Sigmoid colon (tissue), 7 donors: ENCODE data around the gene ZNF765. TPM values are rescaled to one million over a fixed set of nuclear protein-coding genes. Genes with fewer than 3 reads are reported as not detected.
"Not testable (repeated sequence)": the region's sequence is repeated elsewhere in the genome, so short reads cannot be mapped to it uniquely, and the experiment has no call there.

ENCODE experiments used
- DNase-seq: peaks from one replicate; pipeline ENCODE4 v3.0.0-alpha.2; 2019
- H3K27ac ChIP-seq, 4 donors: fragments of 200-600 bp; sonication (generic); one replicate each; pipeline ENCODE4 v1.5.1; 2016 to 2019; ENCODE audit warnings: mild to moderate bottlenecking in 1 of 4
- H3K27me3 ChIP-seq, 3 donors: fragments of 200-600 bp; sonication (generic); one replicate each; pipeline ENCODE4 v1.5.1; 2019; ENCODE audit warnings: mild to moderate bottlenecking in 1 of 3
- H3K36me3 ChIP-seq, 4 donors: fragments of 200-600 bp; sonication (generic); one replicate each; pipeline ENCODE4 v1.5.1; 2016 to 2019
- H3K4me1 ChIP-seq, 4 donors: fragments of 200-600 bp; sonication (generic); one replicate each; pipeline ENCODE4 v1.5.1; 2017 to 2019
- H3K4me3 ChIP-seq, 4 donors: fragments of 200-600 bp; sonication (generic); one replicate each; pipeline ENCODE4 v1.5.1; 2017 to 2019; ENCODE audit warnings: mild to moderate bottlenecking in 2 of 4, moderate library complexity in 1 of 4
- H3K9me3 ChIP-seq, 4 donors: fragments of 200-600 bp in 3 of 4; sonication (generic) in 3 of 4; one replicate each; pipeline versions ENCODE4 v1.5.1 to v1.6.1; 2013 to 2019
- EP300 ChIP-seq, 4 donors: sonication (generic); formaldehyde crosslinking; IDR thresholded peaks; one replicate each; pipeline ENCODE4 v1.6.1; 2017; ENCODE audit warnings: antibody characterized with exemption in 4 of 4
- POLR2A ChIP-seq, 2 donors: fragments of 450-650 bp; IDR thresholded peaks; one replicate each; pipeline ENCODE4 v1.6.1; 2016; ENCODE audit warnings: antibody characterized with exemption in 2 of 2, mild to moderate bottlenecking in 2 of 2, moderate library complexity in 2 of 2
- POLR2AphosphoS5 ChIP-seq, 4 donors: sonication (generic); formaldehyde crosslinking; IDR thresholded peaks; one replicate each; pipeline ENCODE4 v1.6.1; 2017; ENCODE audit warnings: antibody characterized with exemption in 4 of 4
- WGBS, 2 donors: extraction: QIAGEN DNeasy Blood & Tissue Kit; methylation state at CpG; one replicate each; pipeline ENCODE4 v1.1.7; 2013; 5-methylcytosine and 5-hydroxymethylcytosine counted together
- intact Hi-C: fragments of 100-400 bp; cut with DNase I; formaldehyde crosslinking; loops from one replicate; pipeline ENCODE4 v1.15.1; 2023
- polyA plus RNA-seq, 3 donors: library from polyadenylated mRNA; stranded (reverse); fragments of 200-250 nt; gene quantifications; one replicate each; pipeline ENCODE4 v1.2.3, GENCODE V29; 2013
- small RNA-seq, 3 donors: library from RNA; depleted of rRNA; stranded (forward); fragments of <200 nt; gene quantifications; one replicate each; pipeline ENCODE3, GENCODE V24; 2016
- total RNA-seq, 4 donors: library from RNA; depleted of rRNA; stranded (reverse); fragments of >200 nt; gene quantifications; one replicate each; pipeline ENCODE4 v1.1.0, GENCODE V29; 2016
- TF ChIP-seq, protein P1 (sequence below), 4 experiments: fragments of 450-650 bp in 3 of 4; fragments of 200-600 bp in 1 of 4; IDR thresholded peaks; one replicate each; pipeline ENCODE4 v1.5.1; 2016 to 2019; ENCODE audit warnings: antibody characterized with exemption in 4 of 4, mild to moderate bottlenecking in 3 of 4, moderate library complexity in 2 of 4
- donor health status: healthy with polysubstance abuse.
- donor health status: Bipolar disorder and iron deficiency.
- donor health status: healthy.

ZNF765 gene
- total and polyA plus RNA-seq, 7 donors: 3.5 to 13.0 (median 6.2) TPM

DNA sequence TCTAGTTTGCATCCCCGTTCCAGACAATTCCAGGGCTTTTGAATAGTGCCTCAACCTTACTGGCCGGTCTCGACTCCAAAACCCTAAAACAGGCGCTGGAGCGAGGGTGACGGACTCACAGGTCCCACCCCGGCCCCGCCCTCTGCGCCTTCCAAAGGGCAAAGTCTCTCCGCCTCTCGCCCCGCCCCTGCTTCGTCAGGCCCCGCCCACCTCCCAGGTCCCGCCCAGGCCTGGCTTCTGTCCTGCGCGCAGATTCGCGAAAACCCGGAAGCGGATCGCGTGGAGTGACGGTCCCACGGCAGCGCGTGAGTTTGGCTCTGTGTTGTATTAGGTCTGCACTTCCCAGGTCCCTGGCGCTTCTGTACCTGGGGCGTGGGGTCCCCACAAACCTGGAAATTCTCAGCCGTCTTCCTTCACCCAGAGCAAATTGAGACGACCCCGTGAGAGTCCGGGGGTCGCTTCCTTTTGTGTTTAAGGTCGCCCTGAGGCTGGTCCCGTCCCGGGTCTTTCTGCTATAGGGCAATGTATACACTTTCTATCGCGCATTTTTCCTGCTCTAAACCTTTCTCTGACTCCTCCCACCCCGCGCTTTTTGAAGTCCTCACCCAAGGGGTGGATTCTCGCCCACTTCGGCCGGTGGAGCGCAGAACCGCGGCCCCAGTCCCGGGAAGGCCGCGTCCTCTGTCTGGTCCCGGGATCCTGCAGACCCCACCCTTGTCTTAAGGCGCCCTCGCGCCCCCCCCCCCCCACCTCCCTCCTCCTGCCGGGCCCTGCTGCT lies 72.7 kb downstream of the ZNF765 start, which contains the start of gene ZNF813:
Gene ZNF813 (plus strand): TSS at position 249 of the 778 bp plus-strand sequence. CDS start 16,090 bp downstream, outside the sequence.
- peaks cover 0 to 7% (median 2%) of the 10 kb centered on the region in 4 donors for H3K9me3 ChIP-seq
- TF ChIP-seq POLR2AphosphoS5 (IDR thresholded peaks at IDR 0.05): peak; percentile 57 to 74 (median 72)
- TF ChIP-seq EP300 (IDR thresholded peaks at IDR 0.05): no peak
- WGBS, 2 donors: 0 to 1% methylated on average over 55 of the region's 55 CpGs
- H3K27ac ChIP-seq: peak within 1 kb of the TSS; percentile 74 to 79 (median 75)
- H3K27me3 ChIP-seq: peaks cover 0 to 27% (median 0%) of the 10 kb centered on the region in 3 donors
- DNase-seq: peak; percentile 97
- peaks cover 0 to 1% (median 0%) of the 10 kb centered on the region in 4 donors for H3K36me3 ChIP-seq
- intact Hi-C loops: loop anchor here (5.0 kb wide), 3 partner anchors 35 to 270 kb away; partner anchors contain the start of gene ZNF761
- peak within 1 kb of the TSS; percentile 71 to 80 (median 74) for H3K4me3 ChIP-seq
- peaks cover 0 to 15% (median 13%) of the 10 kb centered on the region in 4 donors for H3K4me1 ChIP-seq

DNA sequence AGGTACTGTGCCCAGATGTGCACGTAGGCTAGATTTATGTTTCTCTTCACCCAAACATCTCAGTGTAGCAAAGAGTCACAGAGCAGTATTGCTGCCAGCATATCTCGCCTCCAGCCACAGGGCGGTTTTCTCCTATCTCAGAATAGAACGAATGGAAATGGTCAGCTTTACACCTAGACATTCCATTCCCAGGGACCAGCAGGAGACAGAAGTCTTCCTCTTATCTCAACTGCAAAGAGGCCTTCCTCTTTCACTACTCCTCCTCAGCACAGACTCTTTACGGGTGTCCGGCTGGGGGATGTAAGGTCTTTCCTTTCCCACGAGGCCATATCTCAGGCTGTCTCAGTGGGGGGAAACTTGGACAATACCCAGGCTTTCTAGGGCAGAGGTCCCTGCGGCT lies 73.7 kb downstream of the ZNF765 start:
- H3K4me3 ChIP-seq: peak overlapping the region in 3 of 4 donors; percentile 72 to 80 (median 75)
- DNase-seq: not testable (repeated sequence)

DNA sequence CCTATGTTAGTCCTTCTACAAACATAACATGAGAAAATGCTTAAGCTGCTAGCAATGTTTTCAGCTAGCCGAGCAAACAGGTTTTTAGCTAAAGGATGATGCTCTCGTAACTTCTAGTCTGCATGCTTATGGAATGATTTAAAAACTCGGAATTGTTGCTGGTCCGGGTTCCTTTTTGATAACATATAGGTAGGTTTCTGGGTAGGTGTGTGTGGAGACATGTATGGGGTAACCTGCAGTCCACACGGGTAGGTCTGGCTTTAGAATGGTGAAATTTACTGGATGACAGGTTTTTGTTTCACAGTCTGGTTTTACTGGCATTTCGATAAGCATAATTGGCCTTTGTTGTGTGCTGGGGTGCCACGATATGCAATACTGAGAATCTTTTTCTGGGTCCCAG lies 77.0 kb downstream of the ZNF765 start:
- TF ChIP-seq POLR2A (IDR thresholded peaks at IDR 0.05) (no peak), POLR2AphosphoS5 (IDR thresholded peaks at IDR 0.05) (no peak), EP300 (IDR thresholded peaks at IDR 0.05) (no peak)
- TF ChIP-seq, protein P1, sequence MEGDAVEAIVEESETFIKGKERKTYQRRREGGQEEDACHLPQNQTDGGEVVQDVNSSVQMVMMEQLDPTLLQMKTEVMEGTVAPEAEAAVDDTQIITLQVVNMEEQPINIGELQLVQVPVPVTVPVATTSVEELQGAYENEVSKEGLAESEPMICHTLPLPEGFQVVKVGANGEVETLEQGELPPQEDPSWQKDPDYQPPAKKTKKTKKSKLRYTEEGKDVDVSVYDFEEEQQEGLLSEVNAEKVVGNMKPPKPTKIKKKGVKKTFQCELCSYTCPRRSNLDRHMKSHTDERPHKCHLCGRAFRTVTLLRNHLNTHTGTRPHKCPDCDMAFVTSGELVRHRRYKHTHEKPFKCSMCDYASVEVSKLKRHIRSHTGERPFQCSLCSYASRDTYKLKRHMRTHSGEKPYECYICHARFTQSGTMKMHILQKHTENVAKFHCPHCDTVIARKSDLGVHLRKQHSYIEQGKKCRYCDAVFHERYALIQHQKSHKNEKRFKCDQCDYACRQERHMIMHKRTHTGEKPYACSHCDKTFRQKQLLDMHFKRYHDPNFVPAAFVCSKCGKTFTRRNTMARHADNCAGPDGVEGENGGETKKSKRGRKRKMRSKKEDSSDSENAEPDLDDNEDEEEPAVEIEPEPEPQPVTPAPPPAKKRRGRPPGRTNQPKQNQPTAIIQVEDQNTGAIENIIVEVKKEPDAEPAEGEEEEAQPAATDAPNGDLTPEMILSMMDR (IDR thresholded peaks at IDR 0.05): no peak
- no peak for DNase-seq
- Histone ChIP-seq H3K4me3 (no peak overlapping the region), H3K4me1 (peaks cover 0 to 11% (median 9%) of the 10 kb centered on the region in 4 donors), H3K27ac (no peak overlapping the region), H3K9me3 (peaks cover 0 to 13% (median 0%) of the 10 kb centered on the region in 4 donors), H3K36me3 (peaks cover 0 to 12% (median 0%) of the 10 kb centered on the region in 4 donors), H3K27me3 (no peaks in the 10 kb centered on the region)
- intact Hi-C loops: no loop called here
- WGBS, 2 donors: 96% methylated on average over 7 of the region's 7 CpGs

More for the DNA sequence above, 73.7 kb downstream of the ZNF765 start:
- H3K9me3 ChIP-seq, H3K27ac ChIP-seq, H3K36me3 ChIP-seq: not testable (repeated sequence)
- 48 to 50% methylated on average over 8 of the region's 8 CpGs for WGBS, 2 donors
- Histone ChIP-seq H3K27me3 (peaks cover 0 to 20% (median 0%) of the 10 kb centered on the region in 3 donors), H3K4me1 (peaks cover 0 to 15% (median 13%) of the 10 kb centered on the region in 4 donors)
- intact Hi-C loops: loop anchor here (5.0 kb wide), 3 partner anchors 36 to 271 kb away; partner anchors contain the start of gene ZNF761

DNA sequence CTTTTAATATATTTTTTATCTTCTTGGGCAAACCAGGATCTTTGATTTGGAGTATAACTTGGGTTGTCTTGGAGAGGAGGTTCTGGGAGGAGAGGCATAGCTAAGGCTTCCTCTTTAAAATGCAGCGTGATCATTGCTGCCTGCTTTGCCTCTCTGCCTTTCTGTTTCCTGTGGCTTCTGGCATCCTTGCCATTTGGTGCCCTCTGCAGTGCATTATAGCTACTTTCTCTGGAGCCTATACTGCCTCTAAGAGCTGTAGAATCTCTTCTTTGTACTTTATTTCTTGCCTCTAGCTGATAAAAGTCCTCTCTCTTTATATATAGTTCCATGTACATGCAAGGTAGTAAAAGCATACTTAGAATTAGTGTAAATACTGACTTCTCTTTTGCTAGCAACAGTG lies 79.9 kb downstream of the ZNF765 start:
- H3K27me3 ChIP-seq, H3K4me1 ChIP-seq, H3K27ac ChIP-seq, H3K4me3 ChIP-seq, intact Hi-C loops, DNase-seq: not testable (repeated sequence)
- Histone ChIP-seq H3K36me3 (peaks cover 0 to 35% (median 12%) of the 10 kb centered on the region in 4 donors), H3K9me3 (peaks cover 0 to 34% (median 5%) of the 10 kb centered on the region in 4 donors)
- WGBS, 2 donors: 77 to 91% methylated on average over 1 of the region's 1 CpG

DNA sequence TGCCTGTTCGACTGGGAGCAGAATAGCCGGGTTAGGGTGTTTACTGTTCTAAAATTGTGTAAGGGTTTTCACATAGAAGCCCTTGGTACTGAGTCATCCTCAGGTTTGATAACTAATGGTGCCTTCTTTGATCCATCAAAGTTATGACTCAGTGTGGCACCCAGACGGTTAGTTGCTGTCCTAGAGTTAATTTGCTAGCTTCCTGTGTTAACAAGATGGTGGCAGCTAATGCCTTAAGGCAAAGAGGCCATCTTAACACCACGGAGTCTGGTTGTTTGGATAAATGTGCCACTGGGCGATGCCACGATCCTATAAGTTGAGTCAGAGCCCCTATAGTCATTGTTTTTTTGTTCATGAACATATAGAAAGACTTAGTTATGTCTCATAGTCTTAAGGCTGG lies 80.5 kb downstream of the ZNF765 start:
- WGBS, 2 donors: 89% methylated on average over 6 of the region's 6 CpGs
- H3K36me3 ChIP-seq: peaks cover 0 to 38% (median 15%) of the 10 kb centered on the region in 4 donors

More for the DNA sequence above, 80.5 kb downstream of the ZNF765 start:
- H3K27ac ChIP-seq, H3K4me1 ChIP-seq, DNase-seq, H3K4me3 ChIP-seq, H3K27me3 ChIP-seq, intact Hi-C loops: not testable (repeated sequence)
- H3K9me3 ChIP-seq: peaks cover 0 to 34% (median 8%) of the 10 kb centered on the region in 4 donors

Small RNAs within 50 kb of the gene (small RNA-seq; reads per million reads assigned to genes)
- 0 reads per million in 3 donors for gene RPL39P36

Other genes starting within 250 kb of the ZNF765 start
- gene ZNF347, start 236.1 kb upstream of the ZNF765 start, total RNA-seq: 10 to 100 TPM in 2 of 4 donors, 1 to 10 TPM in 2; 5.7 to 12.2 (median 8.7) TPM
- 1 to 10 TPM; 1.6 to 4.8 (median 3.8) TPM for gene ZNF347, start 236.1 kb upstream of the ZNF765 start, polyA plus RNA-seq
- gene ZNF665, start 201.8 kb upstream of the ZNF765 start, total RNA-seq: 10 to 100 TPM in 1 of 4 donors, 1 to 10 TPM in 3; 5.3 to 16.8 (median 6.4) TPM
- 1 to 10 TPM in 2 of 3 donors, under 1 TPM in 1; 0.92 to 3.6 (median 3.6) TPM for gene ZNF665, start 201.8 kb upstream of the ZNF765 start, polyA plus RNA-seq
- 10 to 100 TPM; 15.8 to 28.5 (median 20.5) TPM for gene ZNF677, start 140.3 kb upstream of the ZNF765 start, total RNA-seq
- 10 to 100 TPM in 1 of 3 donors, 1 to 10 TPM in 2; 1.8 to 10.2 (median 5.7) TPM for gene ZNF677, start 140.3 kb upstream of the ZNF765 start, polyA plus RNA-seq
- gene VN1R2, start 136.9 kb upstream of the ZNF765 start, total RNA-seq: not detected
- not detected for gene VN1R2, start 136.9 kb upstream of the ZNF765 start, polyA plus RNA-seq
- gene VN1R4, start 127.4 kb upstream of the ZNF765 start, total RNA-seq: not detected
- gene VN1R4, start 127.4 kb upstream of the ZNF765 start, polyA plus RNA-seq: not detected
- 1 to 10 TPM; 4.6 to 8.9 (median 7.2) TPM for gene ZNF845, start 61.4 kb upstream of the ZNF765 start, total RNA-seq
- gene ZNF845, start 61.4 kb upstream of the ZNF765 start, polyA plus RNA-seq: 1 to 10 TPM; 2.4 to 2.7 (median 2.5) TPM
- gene ZNF525, start 29.4 kb upstream of the ZNF765 start, total RNA-seq: 1 to 10 TPM; 6.3 to 8.3 (median 7.0) TPM
- gene ZNF525, start 29.4 kb upstream of the ZNF765 start, polyA plus RNA-seq: 10 to 100 TPM in 1 of 3 donors, 1 to 10 TPM in 2; 1.4 to 10.8 (median 7.0) TPM
- 10 to 100 TPM in 3 of 4 donors, 1 to 10 TPM in 1; 6.5 to 12.5 (median 11.0) TPM for gene ZNF761, start 36.8 kb downstream of the ZNF765 start, total RNA-seq
- gene ZNF761, start 36.8 kb downstream of the ZNF765 start, polyA plus RNA-seq: 1 to 10 TPM; 3.5 to 7.8 (median 6.7) TPM
- gene ZNF813, start 72.6 kb downstream of the ZNF765 start, total RNA-seq: 1 to 10 TPM; 2.9 to 4.2 (median 3.4) TPM
- 1 to 10 TPM; 1.2 to 1.9 (median 1.2) TPM for gene ZNF813, start 72.6 kb downstream of the ZNF765 start, polyA plus RNA-seq
- 10 to 100 TPM; 16.8 to 26.8 (median 21.4) TPM for gene ZNF331, start 143.0 kb downstream of the ZNF765 start, total RNA-seq
- 1 to 10 TPM; 3.6 to 6.9 (median 4.2) TPM for gene ZNF331, start 143.0 kb downstream of the ZNF765 start, polyA plus RNA-seq
- not detected for gene DPRX, start 236.8 kb downstream of the ZNF765 start, total RNA-seq
- gene DPRX, start 236.8 kb downstream of the ZNF765 start, polyA plus RNA-seq: not detected